Measurements from ENCODE around the gene CAMTA1.

DNA sequence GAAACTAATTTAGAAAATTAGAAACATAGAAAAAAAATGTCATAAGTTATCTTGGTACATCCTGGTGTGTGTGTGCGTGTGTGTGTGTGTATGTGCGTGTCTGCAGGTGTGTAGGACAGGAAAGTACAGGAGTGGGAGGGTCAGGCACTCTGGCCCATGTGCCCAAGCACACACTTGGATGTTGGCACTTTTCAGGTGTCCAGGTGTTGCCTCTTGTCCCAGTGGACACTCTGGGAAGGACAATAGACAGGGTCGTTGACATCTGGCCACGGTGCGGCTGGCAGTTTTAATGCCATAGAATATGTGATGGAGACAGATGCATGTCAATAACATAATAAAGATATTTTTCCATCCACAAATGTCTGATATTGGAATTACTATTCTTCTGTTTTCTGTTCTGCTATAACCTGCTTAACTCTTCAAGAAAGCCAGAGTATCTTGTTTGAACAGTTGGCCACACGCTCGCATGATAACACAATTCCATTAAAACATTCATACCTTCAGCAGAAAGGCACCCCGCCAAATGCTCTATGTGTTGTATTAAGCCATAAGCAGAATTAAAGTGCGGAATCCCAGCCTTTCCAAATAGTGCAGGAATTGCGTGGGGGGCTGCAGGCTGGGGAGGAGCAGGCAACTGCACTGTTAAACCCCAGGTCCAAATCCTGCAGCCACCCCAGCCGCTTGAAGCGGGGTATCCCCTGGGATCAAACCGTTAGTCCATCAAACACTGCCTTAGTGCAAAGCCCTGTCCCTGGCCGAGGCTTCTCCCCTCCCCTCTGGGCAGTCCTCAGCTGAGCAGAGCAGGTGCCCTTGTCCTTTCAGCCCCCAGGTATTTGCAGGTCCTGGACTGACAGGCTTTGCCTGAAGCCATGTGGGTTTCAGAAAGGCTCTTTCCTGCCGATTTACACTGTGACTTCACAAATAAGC lies 390.0 kb downstream of the CAMTA1 start:
- TF ChIP-seq EZH2 (optimal IDR thresholded peaks at IDR 0.05; ENCODE audit: low read depth, low read length) (no peak), EZH2phosphoT487 (IDR thresholded peaks at IDR 0.05; ENCODE audit: low read length) (no peak)
- TF ChIP-seq, protein P1, sequence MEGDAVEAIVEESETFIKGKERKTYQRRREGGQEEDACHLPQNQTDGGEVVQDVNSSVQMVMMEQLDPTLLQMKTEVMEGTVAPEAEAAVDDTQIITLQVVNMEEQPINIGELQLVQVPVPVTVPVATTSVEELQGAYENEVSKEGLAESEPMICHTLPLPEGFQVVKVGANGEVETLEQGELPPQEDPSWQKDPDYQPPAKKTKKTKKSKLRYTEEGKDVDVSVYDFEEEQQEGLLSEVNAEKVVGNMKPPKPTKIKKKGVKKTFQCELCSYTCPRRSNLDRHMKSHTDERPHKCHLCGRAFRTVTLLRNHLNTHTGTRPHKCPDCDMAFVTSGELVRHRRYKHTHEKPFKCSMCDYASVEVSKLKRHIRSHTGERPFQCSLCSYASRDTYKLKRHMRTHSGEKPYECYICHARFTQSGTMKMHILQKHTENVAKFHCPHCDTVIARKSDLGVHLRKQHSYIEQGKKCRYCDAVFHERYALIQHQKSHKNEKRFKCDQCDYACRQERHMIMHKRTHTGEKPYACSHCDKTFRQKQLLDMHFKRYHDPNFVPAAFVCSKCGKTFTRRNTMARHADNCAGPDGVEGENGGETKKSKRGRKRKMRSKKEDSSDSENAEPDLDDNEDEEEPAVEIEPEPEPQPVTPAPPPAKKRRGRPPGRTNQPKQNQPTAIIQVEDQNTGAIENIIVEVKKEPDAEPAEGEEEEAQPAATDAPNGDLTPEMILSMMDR (IDR thresholded peaks at IDR 0.05; ENCODE audit: low read length), result no peak
